Karpas-422 (cell line): ENCODE data around the gene VSTM5. TPM values are rescaled to one million over a fixed set of nuclear protein-coding genes. Genes with fewer than 3 reads are reported as not detected.

Experiments used
- DNase-seq: peaks from one replicate; pipeline ENCODE4 v3.0.0-alpha.2; 2015
- H2AFZ ChIP-seq: fragments of 200-600 bp; sonication (generic); 2 replicates; pipeline ENCODE4 v1.6.1; 2014; ENCODE audit warnings: antibody characterized with exemption, low read length, mixed read lengths
- H3K27ac ChIP-seq: fragments of 200-600 bp; sonication (generic); 2 replicates; pipeline ENCODE4 v1.5.1; 2014; ENCODE audit warnings: mild to moderate bottlenecking, low read length, moderate library complexity
- H3K27me3 ChIP-seq: fragments of 200-600 bp; sonication (generic); 2 replicates; pipeline ENCODE4 v1.6.1; 2014; ENCODE audit warnings: low read length, mixed read lengths
- H3K36me3 ChIP-seq: fragments of 200-600 bp; sonication (generic); 2 replicates; pipeline ENCODE4 v1.6.1; 2014; ENCODE audit warnings: low read length, mixed read lengths; ENCODE audit not compliant: insufficient read depth
- H3K4me1 ChIP-seq: fragments of 200-600 bp; sonication (generic); 2 replicates; pipeline ENCODE4 v1.6.1; 2014; ENCODE audit warnings: mild to moderate bottlenecking, low read length, mixed read lengths
- H3K4me2 ChIP-seq: fragments of 200-600 bp; sonication (generic); 2 replicates; pipeline ENCODE4 v1.6.1; 2014; ENCODE audit warnings: low read length, low read depth, mild to moderate bottlenecking; ENCODE audit not compliant: poor library complexity, severe bottlenecking
- H3K4me3 ChIP-seq: fragments of 200-600 bp; sonication (generic); 2 replicates; pipeline ENCODE4 v1.5.1; 2014; ENCODE audit warnings: mild to moderate bottlenecking, antibody characterized with exemption, low read length, mixed read lengths
- H3K79me2 ChIP-seq: fragments of 200-600 bp; sonication (generic); 2 replicates; pipeline ENCODE4 v1.6.1; 2014; ENCODE audit warnings: mild to moderate bottlenecking, low read length, mixed read lengths
- H3K9ac ChIP-seq: fragments of 200-600 bp; sonication (generic); 2 replicates; pipeline ENCODE4 v1.6.0; 2014; ENCODE audit warnings: low read length
- H3K9me2 ChIP-seq: fragments of 200-600 bp; sonication (generic), shearing (Covaris generic); replicated peaks from 2 replicates; pipeline ENCODE4 v1.6.0; 2014; ENCODE audit warnings: mild to moderate bottlenecking, low read length, moderate library complexity; ENCODE audit not compliant: insufficient read depth
- H3K9me3 ChIP-seq: fragments of 300-700, 200-600 bp; sonication (generic); 2 replicates; pipeline ENCODE4 v1.6.1; 2014; ENCODE audit warnings: low read length, mixed read lengths
- H4K20me1 ChIP-seq: fragments of 200-600 bp; sonication (generic); 2 replicates; pipeline ENCODE4 v1.6.1; 2014; ENCODE audit warnings: mild to moderate bottlenecking, antibody characterized with exemption, low read length, low read depth; ENCODE audit not compliant: insufficient read depth
- total RNA-seq: library from RNA; depleted of rRNA; stranded (reverse); fragments of >200 nt; shearing (Covaris generic); gene quantifications from 2 replicates; pipeline ENCODE4 v1.2.3, GENCODE V29; 2014; ENCODE audit warnings: low replicate concordance

Gene VSTM5
- total RNA-seq, 1 experiment from 2014 or later = not detected

GRCh38 chr11:93846411-93846810, 4.0 kb downstream of the VSTM5 start:
- Histone ChIP-seq H3K27me3 (no peaks in the 10 kb centered on the region), H3K9me3 (no peaks in the 10 kb centered on the region), H2AFZ (no peak overlapping the region), H3K9ac (no peak overlapping the region), H3K4me3 (no peak overlapping the region), H3K79me2 (no peaks in the 10 kb centered on the region), H3K9me2 (no peaks in the 10 kb centered on the region), H3K36me3 (no peaks in the 10 kb centered on the region), H4K20me1 (no peaks in the 10 kb centered on the region), H3K4me1 (no peaks in the 10 kb centered on the region), H3K27ac (no peak overlapping the region), H3K4me2 (no peak overlapping the region)
- DNase-seq = no peak

GRCh38 chr11:93845181-93846092, 5.0 kb downstream of the VSTM5 start:
- Histone ChIP-seq H3K4me1 (no peaks in the 10 kb centered on the region), H3K9ac (no peak overlapping the region), H3K4me3 (no peak overlapping the region)

DNA sequence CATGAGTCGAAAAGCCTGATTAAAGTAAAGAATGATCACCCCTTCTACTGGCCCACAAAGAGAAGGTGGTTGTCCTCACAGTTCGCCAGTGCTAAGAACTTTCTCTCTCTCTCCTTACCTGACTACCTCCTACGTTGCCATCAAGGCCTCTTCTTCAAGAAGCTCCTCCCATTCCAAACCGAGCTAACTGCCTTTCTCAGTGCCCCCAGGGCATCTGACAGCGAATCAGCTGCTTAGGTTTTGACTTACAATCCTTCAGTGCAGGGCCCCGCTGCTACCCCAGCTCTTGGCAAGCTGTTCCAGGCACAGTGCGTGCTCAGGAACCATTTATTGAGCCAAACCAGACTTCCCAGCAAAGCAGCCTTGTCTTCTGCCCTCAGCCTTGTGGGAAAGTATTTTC, 5.8 kb downstream of the VSTM5 start:
- no peaks in the 10 kb centered on the region for H3K9me3 ChIP-seq
- H2AFZ ChIP-seq = peak overlapping the region; percentile 36; the same call in 1 of the 2 replicates
- H3K9ac ChIP-seq = no peak overlapping the region
- H3K27me3 ChIP-seq = no peaks in the 10 kb centered on the region
- H3K4me1 ChIP-seq = no peaks in the 10 kb centered on the region
- no peaks in the 10 kb centered on the region for H3K9me2 ChIP-seq
- H3K36me3 ChIP-seq = no peaks in the 10 kb centered on the region
- DNase-seq = peak; percentile 54
- H3K79me2 ChIP-seq = no peaks in the 10 kb centered on the region
- no peaks in the 10 kb centered on the region for H4K20me1 ChIP-seq
- H3K27ac ChIP-seq = no peak overlapping the region
- H3K4me3 ChIP-seq = no peak overlapping the region
- H3K4me2 ChIP-seq = no peak overlapping the region

More at GRCh38 chr11:93845181-93846092, 5.0 kb downstream of the VSTM5 start:
- H3K27me3 ChIP-seq = no peaks in the 10 kb centered on the region
- H2AFZ ChIP-seq = no peak overlapping the region
- no peaks in the 10 kb centered on the region for H4K20me1 ChIP-seq
- DNase-seq = no peak
- H3K79me2 ChIP-seq = no peaks in the 10 kb centered on the region
- no peaks in the 10 kb centered on the region for H3K9me3 ChIP-seq
- no peak overlapping the region for H3K4me2 ChIP-seq
- no peak overlapping the region for H3K27ac ChIP-seq
- no peaks in the 10 kb centered on the region for H3K36me3 ChIP-seq
- H3K9me2 ChIP-seq = no peaks in the 10 kb centered on the region

- no peaks in the 10 kb centered on the region for H3K9me3 ChIP-seq
- no peak for DNase-seq
- no peaks in the 10 kb centered on the region for H4K20me1 ChIP-seq
- no peak overlapping the region for H3K9ac ChIP-seq
- no peaks in the 10 kb centered on the region for H3K4me1 ChIP-seq
- H2AFZ ChIP-seq = no peak overlapping the region
- no peaks in the 10 kb centered on the region for H3K79me2 ChIP-seq
- H3K27me3 ChIP-seq = no peaks in the 10 kb centered on the region
- H3K4me3 ChIP-seq = no peak overlapping the region
- no peaks in the 10 kb centered on the region for H3K36me3 ChIP-seq
- no peak overlapping the region for H3K4me2 ChIP-seq
- H3K9me2 ChIP-seq = no peaks in the 10 kb centered on the region
- H3K27ac ChIP-seq = no peak overlapping the region
Observed at GRCh38 chr11:93843906-93844305, 6.5 kb downstream of the VSTM5 start.

DNA sequence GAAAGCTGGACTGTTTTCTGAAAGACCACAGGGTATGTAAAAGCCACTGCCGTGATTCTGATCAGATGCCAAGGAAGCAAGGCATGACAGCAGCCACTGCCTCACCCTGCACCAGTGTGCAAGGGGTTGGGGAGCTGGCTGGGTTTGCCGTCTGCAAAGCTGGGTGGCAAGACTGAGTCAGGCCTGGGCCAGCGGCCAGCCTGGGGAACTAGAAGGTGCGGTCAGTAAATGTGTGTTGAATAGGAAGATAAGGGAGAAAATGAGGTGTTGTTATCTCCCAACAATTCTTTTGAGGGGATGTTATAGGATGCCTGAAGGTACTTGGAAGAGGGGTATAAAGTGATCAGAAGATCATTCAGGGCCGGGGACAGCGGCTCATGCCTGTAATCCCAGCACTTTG, 8.0 kb downstream of the VSTM5 start:
- no peaks in the 10 kb centered on the region for H3K27me3 ChIP-seq
- no peak for DNase-seq
- no peak overlapping the region for H2AFZ ChIP-seq
- no peaks in the 10 kb centered on the region for H3K79me2 ChIP-seq
- no peaks in the 10 kb centered on the region for H3K4me1 ChIP-seq
- no peaks in the 10 kb centered on the region for H3K36me3 ChIP-seq
- H3K27ac ChIP-seq = no peak overlapping the region
- H4K20me1 ChIP-seq = no peaks in the 10 kb centered on the region
- no peak overlapping the region for H3K9ac ChIP-seq
- no peak overlapping the region for H3K4me3 ChIP-seq
- H3K4me2 ChIP-seq = no peak overlapping the region
- no peaks in the 10 kb centered on the region for H3K9me2 ChIP-seq
- no peaks in the 10 kb centered on the region for H3K9me3 ChIP-seq

DNA sequence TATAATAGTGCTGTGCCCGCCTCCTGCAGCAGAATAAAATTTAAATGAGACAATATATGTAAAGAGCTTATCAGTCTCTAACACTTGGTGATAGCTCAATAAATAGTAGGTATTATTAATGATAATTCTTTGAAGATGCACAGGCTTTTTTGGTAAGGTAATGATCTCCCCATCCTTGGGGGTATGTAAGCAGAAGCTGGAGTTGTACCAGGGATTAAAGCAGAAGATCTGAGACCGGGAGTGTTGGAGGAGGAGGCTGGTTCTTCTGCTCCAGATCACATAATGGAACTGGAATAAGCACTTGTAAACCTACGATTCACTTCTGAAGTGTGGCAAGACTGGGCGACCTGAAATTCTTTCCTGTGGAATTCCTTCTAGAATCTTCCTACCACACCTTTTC, 8.4 kb downstream of the VSTM5 start:
- H3K4me1 ChIP-seq = no peaks in the 10 kb centered on the region
- no peak overlapping the region for H3K4me3 ChIP-seq
- H4K20me1 ChIP-seq = no peaks in the 10 kb centered on the region
- no peak overlapping the region for H3K27ac ChIP-seq
- no peaks in the 10 kb centered on the region for H3K27me3 ChIP-seq
- DNase-seq = no peak
- no peaks in the 10 kb centered on the region for H3K36me3 ChIP-seq
- no peak overlapping the region for H3K4me2 ChIP-seq
- no peaks in the 10 kb centered on the region for H3K9me3 ChIP-seq
- H3K9ac ChIP-seq = no peak overlapping the region
- no peaks in the 10 kb centered on the region for H3K9me2 ChIP-seq
- no peaks in the 10 kb centered on the region for H3K79me2 ChIP-seq
- no peak overlapping the region for H2AFZ ChIP-seq

DNA sequence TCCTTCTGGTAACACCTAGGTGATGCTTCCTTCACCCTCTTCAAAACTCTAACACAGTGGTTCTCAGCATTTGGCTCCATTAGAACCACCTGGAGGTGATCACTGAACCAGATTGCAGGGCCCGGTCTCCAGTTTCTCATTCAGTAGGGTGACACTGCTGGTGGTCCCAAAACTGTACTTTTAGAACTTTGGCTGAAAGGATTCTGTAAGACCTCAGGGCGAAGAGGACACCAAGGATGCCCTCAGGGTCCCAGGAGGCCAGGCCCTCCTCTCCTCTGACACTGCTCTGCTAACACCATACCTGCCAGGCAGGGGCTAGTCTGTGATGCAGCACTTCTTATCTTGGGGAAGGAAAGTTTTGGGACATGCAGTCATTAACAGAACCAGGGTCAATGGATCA, 9.0 kb downstream of the VSTM5 start:
- Histone ChIP-seq H3K9ac (no peak overlapping the region), H3K36me3 (no peaks in the 10 kb centered on the region), H3K9me2 (no peaks in the 10 kb centered on the region), H4K20me1 (no peaks in the 10 kb centered on the region), H3K27me3 (no peaks in the 10 kb centered on the region), H3K4me3 (no peak overlapping the region), H2AFZ (no peak overlapping the region), H3K27ac (no peak overlapping the region), H3K4me2 (no peak overlapping the region), H3K79me2 (no peaks in the 10 kb centered on the region), H3K9me3 (no peaks in the 10 kb centered on the region), H3K4me1 (no peaks in the 10 kb centered on the region)
- DNase-seq = no peak

GRCh38 chr11:93840981-93841380, 9.4 kb downstream of the VSTM5 start:
- Histone ChIP-seq H3K27ac (no peak overlapping the region), H3K9me2 (no peaks in the 10 kb centered on the region), H3K4me3 (no peak overlapping the region), H3K9me3 (no peaks in the 10 kb centered on the region), H3K9ac (no peak overlapping the region), H3K4me1 (no peaks in the 10 kb centered on the region), H3K79me2 (no peaks in the 10 kb centered on the region), H3K4me2 (no peak overlapping the region), H4K20me1 (no peaks in the 10 kb centered on the region), H3K27me3 (no peaks in the 10 kb centered on the region), H3K36me3 (no peaks in the 10 kb centered on the region), H2AFZ (no peak overlapping the region)
- DNase-seq = no peak
